ENCODE data around the gene PHLPP1.
A peak's percentile ranks its signal among the peaks of the same experiment; 100 is the strongest.
"Not testable (repeated sequence)": the region's sequence is repeated elsewhere in the genome, so short reads cannot be mapped to it uniquely, and the experiment has no call there.

PHLPP1 gene

DNA sequence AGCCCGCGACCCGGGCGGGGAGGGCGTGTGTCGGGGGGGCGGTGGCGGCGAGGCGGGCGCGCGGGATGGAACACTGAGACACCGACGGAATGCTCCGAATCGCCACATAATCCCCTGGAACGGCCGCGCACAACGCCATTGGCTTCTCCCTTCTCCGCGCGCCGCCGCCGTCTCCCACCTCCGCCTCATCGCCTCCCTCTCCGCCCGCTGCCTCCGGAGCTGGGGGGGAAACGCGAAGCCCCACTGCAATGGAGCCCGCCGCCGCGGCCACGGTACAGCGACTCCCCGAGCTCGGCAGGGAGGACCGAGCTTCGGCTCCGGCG lies at the start of gene PHLPP1:
Gene PHLPP1, plus strand, starts transcription at position 106 of the 323 bp plus-strand sequence. Its CDS starts 143 bp downstream, at position 249.
- DNase-seq (ENCODE audit: low read depth) = no peak

DNA sequence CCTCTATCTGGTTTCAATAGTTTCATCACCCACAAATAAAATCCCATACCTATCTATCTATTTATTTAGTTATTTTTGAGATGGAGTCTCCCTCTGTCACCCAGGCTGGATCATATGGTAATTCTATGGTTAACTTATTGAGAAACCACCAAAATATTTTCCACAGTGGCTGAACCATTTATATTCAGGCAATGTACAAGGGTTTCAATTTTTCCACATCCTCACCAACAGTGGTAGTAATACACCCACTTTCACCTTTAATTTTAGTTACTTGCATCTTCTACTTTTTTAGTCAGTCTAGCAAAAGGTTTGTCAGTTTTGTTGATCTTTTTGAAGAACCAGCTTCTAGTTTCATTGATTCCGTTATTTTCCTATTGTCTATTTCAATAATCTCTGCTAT lies 46.1 kb upstream of the PHLPP1 start:
- no peak for DNase-seq (ENCODE audit: low read depth)

GRCh38 chr18:62670573-62670972 lies 44.8 kb upstream of the PHLPP1 start:
- no peak for DNase-seq (ENCODE audit: low read depth)

DNA sequence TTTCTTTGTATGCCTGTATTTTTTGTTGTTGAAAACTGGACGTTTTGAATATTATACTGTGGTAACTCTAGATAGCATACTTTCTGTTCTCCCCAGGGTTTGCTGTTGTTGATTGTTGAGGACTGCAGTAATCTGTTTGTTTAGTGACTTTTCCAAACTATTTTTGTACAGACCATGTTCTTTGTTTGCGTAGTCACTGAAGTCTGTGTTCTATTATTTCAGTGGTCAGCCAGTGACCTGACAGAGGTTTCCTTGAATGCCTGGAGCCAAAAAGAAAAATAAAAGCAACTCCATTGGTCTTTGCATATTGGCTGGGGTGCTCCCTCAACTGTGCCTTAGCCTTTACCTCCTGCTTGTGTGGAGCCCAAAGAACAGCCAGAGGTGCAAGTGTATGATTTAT lies 42.7 kb upstream of the PHLPP1 start:
- DNase-seq (ENCODE audit: low read depth) = no peak

DNA sequence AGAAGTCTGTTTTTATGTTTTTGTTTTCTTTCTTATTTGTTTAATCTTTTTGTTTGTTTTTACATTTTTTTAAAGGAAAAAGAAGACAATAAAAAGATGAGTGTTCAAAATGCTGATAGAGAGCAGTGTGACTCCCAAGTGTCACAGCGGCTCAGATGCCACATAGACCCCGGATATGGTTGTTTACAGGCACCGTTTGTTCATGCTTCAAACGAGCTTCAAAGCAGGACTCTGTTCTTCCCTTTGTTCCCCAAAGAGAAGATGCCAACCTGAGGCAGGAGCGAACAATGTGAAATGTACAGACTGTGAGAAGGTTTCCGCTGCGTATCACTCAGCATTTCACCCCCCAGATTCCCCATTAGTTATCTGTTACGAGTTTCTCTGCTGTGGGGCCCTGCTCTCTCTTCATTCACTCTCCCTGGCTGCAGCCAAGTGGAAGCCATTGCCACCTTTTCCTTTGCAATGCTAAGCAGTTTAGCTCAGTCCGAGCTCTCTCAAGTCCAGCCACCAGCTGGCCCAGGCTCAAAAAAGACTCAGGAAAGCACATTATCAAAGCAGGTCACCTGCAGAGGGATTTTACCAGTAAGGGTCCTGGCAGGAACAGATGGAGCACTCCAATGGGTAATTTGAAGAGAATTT lies 36.4 kb upstream of the PHLPP1 start:
- no peak for DNase-seq (ENCODE audit: low read depth)

DNA sequence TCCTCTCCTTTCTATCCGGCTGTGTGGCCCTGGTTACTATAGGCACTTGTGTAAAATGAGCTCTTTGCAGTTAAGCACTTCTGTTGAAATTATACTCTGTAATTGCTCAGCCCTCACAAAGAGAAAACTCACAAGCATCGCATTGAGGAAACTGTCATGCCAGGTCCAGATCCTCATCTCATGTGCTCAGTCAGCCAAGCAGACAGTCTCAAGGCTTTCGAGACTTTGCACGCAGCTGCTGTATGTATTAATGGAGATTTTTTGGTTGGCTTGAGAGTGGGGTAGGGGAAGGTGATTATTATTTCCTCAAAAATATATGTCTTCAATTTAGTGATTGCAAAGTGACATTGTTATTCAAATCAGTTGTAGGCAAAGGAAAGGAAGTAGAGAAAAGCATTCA lies 33.0 kb upstream of the PHLPP1 start:
- DNase-seq (ENCODE audit: low read depth) = no peak

DNA sequence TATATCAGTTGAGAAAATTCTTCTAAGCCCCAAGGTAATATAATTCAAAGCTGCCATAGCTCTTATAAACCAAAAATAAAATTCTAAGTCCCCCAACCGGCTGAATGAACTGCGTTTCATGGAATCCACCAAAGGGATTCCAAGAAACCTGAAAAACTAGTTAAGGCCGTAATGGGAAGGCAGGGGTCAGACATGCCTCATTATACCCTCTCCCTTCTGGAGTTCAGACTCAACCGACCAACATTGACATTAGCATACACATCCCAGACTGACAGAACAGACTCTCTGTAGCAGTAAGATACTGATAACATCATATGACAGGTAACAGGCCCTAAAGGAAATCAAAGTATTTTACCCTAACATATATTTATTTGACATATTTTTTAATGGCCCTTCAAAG lies 31.4 kb upstream of the PHLPP1 start:
- DNase-seq (ENCODE audit: low read depth) = no peak

DNA sequence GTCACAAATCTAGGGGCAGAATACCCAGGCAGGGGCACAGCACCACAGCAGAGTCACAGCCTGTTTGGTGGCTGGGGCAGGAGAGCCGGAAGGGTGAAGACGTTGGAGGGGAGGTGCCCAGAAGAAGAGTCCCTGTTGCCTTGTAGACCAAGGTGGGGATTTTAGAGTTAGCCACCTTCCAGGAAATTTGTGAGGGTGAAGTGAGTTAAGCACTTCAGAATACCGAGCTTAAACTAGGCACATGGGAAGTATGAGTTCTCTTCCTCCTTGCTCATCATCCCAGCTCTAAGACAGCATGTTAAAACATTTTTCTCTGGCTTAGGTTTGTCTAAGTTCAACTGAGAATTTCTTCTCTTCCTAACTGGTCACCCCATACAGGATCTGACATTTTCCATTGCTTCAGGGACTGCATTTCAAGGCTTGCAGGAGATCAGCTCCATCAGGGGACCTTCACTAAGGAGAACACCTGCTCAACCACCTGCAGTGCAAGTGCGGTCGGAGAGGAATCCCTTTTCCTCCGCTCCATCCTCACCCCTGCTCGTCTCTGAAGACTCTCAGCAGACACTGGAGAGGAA lies 26.5 kb upstream of the PHLPP1 start:
- DNase-seq (ENCODE audit: low read depth) = no peak

GRCh38 chr18:62690236-62690815 lies 25.0 kb upstream of the PHLPP1 start:
- DNase-seq (ENCODE audit: low read depth) = no peak

DNA sequence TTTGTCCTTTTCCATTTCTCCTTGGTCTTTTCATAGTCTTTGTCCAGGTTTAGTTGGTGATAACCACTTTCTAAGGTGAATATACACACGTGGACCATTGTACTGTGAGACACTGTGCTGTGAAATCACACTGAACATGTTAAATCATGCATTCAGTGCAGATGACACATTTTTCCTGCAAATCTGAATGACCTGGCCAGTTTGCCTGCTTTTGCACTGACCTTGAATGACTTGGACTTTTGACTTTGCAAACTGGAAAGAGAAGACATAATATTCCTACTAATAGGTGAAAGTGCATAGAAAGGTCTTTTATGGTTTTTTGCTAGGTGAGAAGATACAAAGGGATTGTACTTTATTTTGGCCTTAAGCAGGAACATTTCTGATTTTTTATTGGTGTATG lies 21.7 kb upstream of the PHLPP1 start:
- DNase-seq (ENCODE audit: low read depth) = no peak

- no peak for DNase-seq (ENCODE audit: low read depth)
Observed at GRCh38 chr18:62697636-62698035, 17.7 kb upstream of the PHLPP1 start.

- DNase-seq (ENCODE audit: low read depth) = no peak
Observed at GRCh38 chr18:62702259-62702658, 13.1 kb upstream of the PHLPP1 start.

DNA sequence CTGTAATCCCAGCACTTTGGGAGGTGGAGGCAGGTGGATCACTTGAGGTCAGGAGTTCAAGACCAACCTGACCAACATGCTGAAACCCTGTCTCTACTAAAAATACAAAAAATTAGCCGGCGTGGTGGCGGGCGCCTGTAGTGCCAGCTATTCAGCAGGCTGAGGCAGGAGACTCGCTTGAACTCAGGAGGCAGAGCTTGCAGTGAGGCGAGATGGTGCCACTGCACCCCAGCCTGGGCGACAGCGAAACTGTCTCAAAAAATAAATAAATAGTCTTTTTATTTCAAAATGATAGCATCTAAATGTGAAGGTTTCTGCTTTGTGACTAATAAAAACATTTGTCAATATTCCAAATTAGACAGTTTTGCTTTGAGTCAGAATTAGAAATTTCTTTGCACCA lies 8.5 kb upstream of the PHLPP1 start:
- not testable (repeated sequence) for DNase-seq (ENCODE audit: low read depth)

DNA sequence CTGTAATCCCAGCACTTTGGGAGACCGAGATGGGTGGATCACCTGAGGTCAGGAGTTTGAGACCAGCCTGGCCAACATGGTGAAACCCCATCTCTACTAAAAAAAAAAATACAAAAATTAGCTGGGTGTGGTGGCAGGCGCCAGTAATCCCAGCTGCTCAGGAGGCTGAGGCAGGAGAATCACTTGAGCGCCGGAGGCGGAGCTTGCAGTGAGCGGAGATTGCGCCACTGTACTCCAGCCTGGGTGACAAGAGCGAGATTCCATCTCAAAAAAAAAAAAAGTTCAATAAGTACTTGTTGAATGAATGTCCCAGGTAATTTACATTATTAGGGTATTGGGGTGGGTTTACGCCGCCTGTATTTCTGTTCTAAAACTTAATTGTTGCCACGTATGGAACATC lies 5.4 kb upstream of the PHLPP1 start:
- DNase-seq (ENCODE audit: low read depth) = not testable (repeated sequence)

- no peak for DNase-seq (ENCODE audit: low read depth)
Observed at GRCh38 chr18:62710417-62710816, 4.9 kb upstream of the PHLPP1 start.

- DNase-seq (ENCODE audit: low read depth) = no peak
Observed at GRCh38 chr18:62711781-62712180, 3.6 kb upstream of the PHLPP1 start.

- DNase-seq (ENCODE audit: low read depth) = no peak
Observed at GRCh38 chr18:62713651-62714247, 1.6 kb upstream of the PHLPP1 start.

GRCh38 chr18:62714671-62715435 lies 488 bp upstream of the PHLPP1 start:
- peak; percentile 91 for DNase-seq (ENCODE audit: low read depth)

GRCh38 chr18:62715759-62716615 lies 646 bp downstream of the PHLPP1 start:
- DNase-seq (ENCODE audit: low read depth) = no peak

DNA sequence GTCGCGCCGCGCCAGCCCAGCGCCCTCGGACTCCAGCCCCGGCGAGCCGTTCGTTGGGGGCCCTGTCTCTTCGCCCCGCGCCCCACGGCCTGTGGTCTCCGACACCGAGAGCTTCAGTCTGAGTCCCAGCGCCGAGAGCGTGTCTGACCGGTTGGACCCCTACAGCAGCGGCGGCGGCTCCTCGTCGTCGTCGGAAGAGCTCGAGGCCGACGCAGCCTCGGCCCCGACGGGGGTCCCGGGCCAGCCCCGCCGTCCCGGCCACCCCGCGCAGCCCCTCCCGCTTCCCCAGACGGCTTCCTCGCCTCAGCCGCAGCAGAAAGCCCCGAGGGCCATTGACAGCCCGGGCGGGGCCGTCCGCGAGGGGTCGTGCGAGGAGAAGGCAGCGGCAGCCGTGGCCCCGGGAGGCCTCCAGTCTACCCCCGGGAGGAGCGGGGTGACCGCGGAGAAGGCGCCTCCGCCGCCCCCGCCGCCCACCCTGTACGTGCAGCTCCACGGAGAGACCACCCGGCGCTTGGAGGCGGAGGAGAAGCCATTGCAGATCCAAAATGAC lies 1.4 kb downstream of the PHLPP1 start:
- no peak for DNase-seq (ENCODE audit: low read depth)

- no peak for DNase-seq (ENCODE audit: low read depth)
Observed at GRCh38 chr18:62717169-62717924, 2.0 kb downstream of the PHLPP1 start.

Measured in stimulated activated CD8-positive, alpha-beta memory T cell treated with anti-CD3 and anti-CD28 coated beads, Interleukin-4, amount 100 ng/mL, for 24 hours (primary cell).